ENCODE results near the gene KATNA1.

GRCh38 chr6:149593408-149593807 lies 55.1 kb downstream of the KATNA1 start:
- no peak for TF ChIP-seq CTCF (IDR thresholded peaks at IDR 0.05; ENCODE audit: low read length)
- no peak for TF ChIP-seq EZH2 (IDR thresholded peaks at IDR 0.05; ENCODE audit: borderline replicate concordance, low read length)
